A549 (cell line): ENCODE results near the gene PHYH. TPM values are rescaled to one million over a fixed set of nuclear protein-coding genes. Genes with fewer than 3 reads are reported as not detected.

ENCODE experiments used
- ATAC-seq, 2 experiments: fragments of 200-7000 bp in 1 of 2; fragments of >200 bp in 1 of 2; cut with Nextera tagmentation in 1 of 2; cut with Tn5 transposase in 1 of 2; 3 replicates each; pipeline versions ENCODE4 v1.8.0 to v1.9.1; 2018 to 2020; ENCODE audit warnings: mild to moderate bottlenecking in 1 of 2, moderate library complexity in 1 of 2
- CTCF ChIA-PET: fragments of 300-600 bp; sonication (Branson Sonifier 250); formaldehyde crosslinking; extraction: SDS; loops from one replicate; lab custom pipeline; 2021; ENCODE audit warnings: antibody characterized with exemption, inconsistent platforms; lab: Yijun Ruan, JAX
- POLR2A ChIA-PET: fragments of 350-600 bp; formaldehyde crosslinking; extraction: SDS; loops from one replicate; lab custom pipeline; 2021; ENCODE audit warnings: antibody characterized with exemption, inconsistent platforms; lab: Yijun Ruan, JAX
- DNase-seq, 2 experiments: peaks; one replicate each; pipeline versions ENCODE4 v3.0.0 to v3.0.0-alpha.2; 2011 to 2016; ENCODE audit warnings: low read depth in 1 of 2, low spot score in 1 of 2
- FAIRE-seq: peaks from 2 replicates; lab custom pipeline; 2011; peaks lifted over from hg19 to GRCh38; lab: Jason Lieb, UNC
- H3K27ac ChIP-seq, 2 experiments: fragments of >200 bp; sonication (Bioruptor Twin); formaldehyde crosslinking; 3 replicates each; pipeline ENCODE4 v1.5.1; 2016 to 2017
- H3K4me1 ChIP-seq: fragments of >200 bp; sonication (Bioruptor Twin); formaldehyde crosslinking; 3 replicates; pipeline ENCODE4 v1.6.1; 2016
- H3K4me2 ChIP-seq: fragments of >200 bp; sonication (Bioruptor Twin); formaldehyde crosslinking; 3 replicates; pipeline ENCODE4 v1.6.1; 2016
- H3K4me3 ChIP-seq: fragments of >200 bp; sonication (Bioruptor Twin); formaldehyde crosslinking; 3 replicates; pipeline ENCODE4 v1.5.1; 2016
- H3K9me3 ChIP-seq: fragments of >200 bp; sonication (Bioruptor Twin); formaldehyde crosslinking; 3 replicates; pipeline ENCODE4 v1.6.1; 2016
- CEBPB ChIP-seq, 2 experiments: fragments of >200 bp in 1 of 2; sonication (Bioruptor Twin) in 1 of 2; formaldehyde crosslinking in 1 of 2; IDR thresholded peaks; 2 replicates each; pipeline ENCODE4 v1.6.1; 2012 to 2016
- CHD4 ChIP-seq: fragments of 200-600 bp; sonication (generic); IDR thresholded peaks from 2 replicates; pipeline ENCODE4 v1.6.1; 2016; ENCODE audit warnings: antibody characterized with exemption, mild to moderate bottlenecking, borderline replicate concordance
- E2F6 ChIP-seq: IDR thresholded peaks from 2 replicates; pipeline ENCODE4 v1.6.1; 2012; ENCODE audit warnings: low read depth, borderline replicate concordance
- HDAC2 ChIP-seq: fragments of 200-600 bp; sonication (generic); IDR thresholded peaks from 2 replicates; pipeline ENCODE4 v1.6.1; 2016
- HMGXB4 ChIP-seq: fragments of 250-450 bp; sonication (Bioruptor Pico); IDR thresholded peaks from 2 replicates; pipeline ENCODE4 v1.5.0; 2021; ENCODE audit warnings: mild to moderate bottlenecking, moderate library complexity, borderline replicate concordance
- JUN ChIP-seq, 2 experiments: fragments of >200 bp; sonication (Bioruptor Twin); formaldehyde crosslinking; IDR thresholded peaks; 2 replicates in 1 of 2; 3 replicates in 1 of 2; pipeline ENCODE4 v1.6.1; 2016 to 2017
- MAX ChIP-seq: IDR thresholded peaks from 2 replicates; pipeline ENCODE4 v1.6.1; 2012
- NFE2L2 ChIP-seq: fragments of 150-350 bp; conservative IDR thresholded peaks from 2 replicates; pipeline ENCODE4 v1.6.1; 2014; ENCODE audit warnings: low read length
- NR3C1 ChIP-seq: fragments of >200 bp; sonication (Bioruptor Twin); formaldehyde crosslinking; IDR thresholded peaks from 3 replicates; pipeline ENCODE4 v1.6.1; 2017
- PHF8 ChIP-seq: fragments of 200-600 bp; sonication (generic); IDR thresholded peaks from 2 replicates; pipeline ENCODE4 v1.6.1; 2016; ENCODE audit warnings: low read depth, mild to moderate bottlenecking, antibody characterized with exemption, moderate library complexity, borderline replicate concordance
- POLR2A ChIP-seq: IDR thresholded peaks from 2 replicates; pipeline ENCODE4 v1.6.1; 2012; ENCODE audit warnings: mild to moderate bottlenecking, low read length
- RFX5 ChIP-seq: fragments of 450-650 bp; IDR thresholded peaks from 2 replicates; pipeline ENCODE4 v1.7.1; 2014; ENCODE audit warnings: antibody characterized with exemption, mild to moderate bottlenecking, moderate library complexity
- SREBF2 ChIP-seq: fragments of 450-650 bp; IDR thresholded peaks from 2 replicates; pipeline ENCODE4 v1.6.1; 2014; ENCODE audit warnings: mild to moderate bottlenecking, moderate library complexity
- TFCP2L1 ChIP-seq: fragments of 250-450 bp; sonication (Bioruptor Pico); IDR thresholded peaks from 2 replicates; pipeline ENCODE4 v1.5.0; 2021; ENCODE audit warnings: mild to moderate bottlenecking
- TP53 ChIP-seq: fragments of 250-450 bp; sonication (Bioruptor Pico); IDR thresholded peaks from 2 replicates; pipeline ENCODE4 v1.5.0; 2021; ENCODE audit warnings: mild to moderate bottlenecking, moderate library complexity
- ZNF302 ChIP-seq: fragments of 250-450 bp; sonication (Bioruptor Pico); IDR thresholded peaks from 2 replicates; pipeline ENCODE4 v1.9.0; 2021; ENCODE audit warnings: inconsistent platforms, mild to moderate bottlenecking, moderate library complexity
- WGBS: methylation state at CpG from one replicate; pipeline ENCODE4 v1.1.6; 2017; ENCODE audit errors: missing lambda C conversion rate; 5-methylcytosine and 5-hydroxymethylcytosine counted together
- polyA minus RNA-seq: library from RNA; depleted of rRNA, polyadenylated mRNA; stranded (reverse); fragments of >200 nt; gene quantifications from 2 replicates; pipeline ENCODE4 v1.2.3, GENCODE V29; 2011; rRNA and poly(A)+ RNA removed
- polyA plus RNA-seq, 4 experiments: library from polyadenylated mRNA; depleted of rRNA in 3 of 4; stranded (reverse); fragments of >200 nt; fragmentation: RNase III in 1 of 4; extraction: RNeasy Plus Mini Kit Qiagen cat#74134 plus additional on column Dnase treatment in 1 of 4; gene quantifications; 2 replicates in 3 of 4; 3 replicates in 1 of 4; pipeline ENCODE4 v1.2.3, GENCODE V29; 2011 to 2017
- TF ChIP-seq, protein P1 (sequence below): fragments of 450-650 bp; IDR thresholded peaks from 2 replicates; pipeline ENCODE4 v1.6.1; 2014; ENCODE audit warnings: antibody characterized with exemption
- TF ChIP-seq, protein P2 (sequence below): fragments of >200 bp; sonication (Bioruptor Twin); formaldehyde crosslinking; IDR thresholded peaks from 3 replicates; pipeline ENCODE4 v1.6.1; 2016
- TF ChIP-seq, protein P3 (sequence below): fragments of 200-600 bp; sonication (generic); IDR thresholded peaks from 2 replicates; pipeline ENCODE4 v1.6.1; 2016; ENCODE audit warnings: antibody characterized with exemption, mild to moderate bottlenecking, moderate library complexity

The PHYH gene
- 25.6 and 28.0 TPM in 2 replicates for polyA plus RNA-seq (2011; rRNA removed)
- 13.8 and 17.9 TPM in 2 replicates for polyA plus RNA-seq (2012; cell fraction: cytosol; rRNA removed)
- 11.2 and 11.9 TPM in 2 replicates for polyA plus RNA-seq (2012; cell fraction: nucleus; rRNA removed)
- polyA plus RNA-seq (2017; fragmentation: RNase III; extraction: RNeasy Plus Mini Kit Qiagen cat#74134 plus additional on column Dnase treatment): 26.3 to 28.3 TPM (median 26.6 TPM) in 3 replicates
- polyA minus RNA-seq: 8.5 and 11.1 TPM in 2 replicates

- H3K27ac ChIP-seq: peak within 1 kb of the TSS; percentile 90 to 96
- ATAC-seq (peak; percentile 89 to 92), FAIRE-seq (no peak)
- CTCF ChIA-PET: interaction anchor here (1.0 to 6.1 kb wide), 6 partner anchors 9 to 141 kb away, joined by 3 to 87 read pairs (median 4); no protein-coding TSS in a partner anchor
- WGBS: 0% methylated on average over 22 of the region's 88 CpGs
- H3K4me2 ChIP-seq: peak within 1 kb of the TSS; percentile 97
- TF ChIP-seq TFCP2L1 (CRISPR knock-in tag) (no peak), E2F6 (peak; percentile 86), POLR2A (peak; percentile 97), NR3C1 (no peak), SREBF2 (no peak), TP53 (CRISPR knock-in tag) (peak; percentile 82), RFX5 (no peak), CEBPB (IDR thresholded peaks at IDR 0.05) (no peak), NFE2L2 (no peak), MAX (peak; percentile 75; the same call in 1 of the 2 replicates), ZNF302 (CRISPR knock-in tag) (no peak), HDAC2 (peak; percentile 17; the same call in 1 of the 2 replicates), CHD4 (no peak), PHF8 (peak; percentile 71), HMGXB4 (CRISPR knock-in tag) (0 out of 2 replicates have a peak, but pooled peaks have one; percentile 54), JUN (IDR thresholded peaks at IDR 0.05) (peak; percentile 87 to 89)
- TF ChIP-seq, protein P1, sequence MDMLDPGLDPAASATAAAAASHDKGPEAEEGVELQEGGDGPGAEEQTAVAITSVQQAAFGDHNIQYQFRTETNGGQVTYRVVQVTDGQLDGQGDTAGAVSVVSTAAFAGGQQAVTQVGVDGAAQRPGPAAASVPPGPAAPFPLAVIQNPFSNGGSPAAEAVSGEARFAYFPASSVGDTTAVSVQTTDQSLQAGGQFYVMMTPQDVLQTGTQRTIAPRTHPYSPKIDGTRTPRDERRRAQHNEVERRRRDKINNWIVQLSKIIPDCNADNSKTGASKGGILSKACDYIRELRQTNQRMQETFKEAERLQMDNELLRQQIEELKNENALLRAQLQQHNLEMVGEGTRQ: peak; percentile 78
- TF ChIP-seq, protein P2, sequence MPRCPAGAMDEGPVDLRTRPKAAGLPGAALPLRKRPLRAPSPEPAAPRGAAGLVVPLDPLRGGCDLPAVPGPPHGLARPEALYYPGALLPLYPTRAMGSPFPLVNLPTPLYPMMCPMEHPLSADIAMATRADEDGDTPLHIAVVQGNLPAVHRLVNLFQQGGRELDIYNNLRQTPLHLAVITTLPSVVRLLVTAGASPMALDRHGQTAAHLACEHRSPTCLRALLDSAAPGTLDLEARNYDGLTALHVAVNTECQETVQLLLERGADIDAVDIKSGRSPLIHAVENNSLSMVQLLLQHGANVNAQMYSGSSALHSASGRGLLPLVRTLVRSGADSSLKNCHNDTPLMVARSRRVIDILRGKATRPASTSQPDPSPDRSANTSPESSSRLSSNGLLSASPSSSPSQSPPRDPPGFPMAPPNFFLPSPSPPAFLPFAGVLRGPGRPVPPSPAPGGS: peak; percentile 91
- TF ChIP-seq, protein P3, sequence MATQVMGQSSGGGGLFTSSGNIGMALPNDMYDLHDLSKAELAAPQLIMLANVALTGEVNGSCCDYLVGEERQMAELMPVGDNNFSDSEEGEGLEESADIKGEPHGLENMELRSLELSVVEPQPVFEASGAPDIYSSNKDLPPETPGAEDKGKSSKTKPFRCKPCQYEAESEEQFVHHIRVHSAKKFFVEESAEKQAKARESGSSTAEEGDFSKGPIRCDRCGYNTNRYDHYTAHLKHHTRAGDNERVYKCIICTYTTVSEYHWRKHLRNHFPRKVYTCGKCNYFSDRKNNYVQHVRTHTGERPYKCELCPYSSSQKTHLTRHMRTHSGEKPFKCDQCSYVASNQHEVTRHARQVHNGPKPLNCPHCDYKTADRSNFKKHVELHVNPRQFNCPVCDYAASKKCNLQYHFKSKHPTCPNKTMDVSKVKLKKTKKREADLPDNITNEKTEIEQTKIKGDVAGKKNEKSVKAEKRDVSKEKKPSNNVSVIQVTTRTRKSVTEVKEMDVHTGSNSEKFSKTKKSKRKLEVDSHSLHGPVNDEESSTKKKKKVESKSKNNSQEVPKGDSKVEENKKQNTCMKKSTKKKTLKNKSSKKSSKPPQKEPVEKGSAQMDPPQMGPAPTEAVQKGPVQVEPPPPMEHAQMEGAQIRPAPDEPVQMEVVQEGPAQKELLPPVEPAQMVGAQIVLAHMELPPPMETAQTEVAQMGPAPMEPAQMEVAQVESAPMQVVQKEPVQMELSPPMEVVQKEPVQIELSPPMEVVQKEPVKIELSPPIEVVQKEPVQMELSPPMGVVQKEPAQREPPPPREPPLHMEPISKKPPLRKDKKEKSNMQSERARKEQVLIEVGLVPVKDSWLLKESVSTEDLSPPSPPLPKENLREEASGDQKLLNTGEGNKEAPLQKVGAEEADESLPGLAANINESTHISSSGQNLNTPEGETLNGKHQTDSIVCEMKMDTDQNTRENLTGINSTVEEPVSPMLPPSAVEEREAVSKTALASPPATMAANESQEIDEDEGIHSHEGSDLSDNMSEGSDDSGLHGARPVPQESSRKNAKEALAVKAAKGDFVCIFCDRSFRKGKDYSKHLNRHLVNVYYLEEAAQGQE: 0 out of 2 replicates have a peak, but pooled peaks have one; percentile 20
- TF ChIP-seq, all 56 proteins: peak for 11
- peak within 1 kb of the TSS; percentile 75 for H3K4me3 ChIP-seq
- H3K9me3 ChIP-seq: no peaks in the 10 kb centered on the region
- peaks cover 9% of the 10 kb centered on the region for H3K4me1 ChIP-seq
- POLR2A ChIA-PET: interaction anchor here (0.5 to 1.5 kb wide), 12 partner anchors 12 to 1257 kb away, joined by 3 to 7 read pairs (median 4); partner anchors contain the start of gene MCM10
- DNase-seq: peak; percentile 83 to 86
These were observed at the start of gene PHYH for GRCh38 chr10:13299437-13300287. TSS of gene PHYH (minus strand) at chr10:13300064. CDS start at chr10:13300042, 22 bp downstream.
